GM19025 (cell line): ENCODE data around the gene B3GNT3.

ENCODE experiments used
- ATAC-seq: cut with Tn5 transposase; IDR thresholded peaks from one replicate; pipeline ENCODE4 v1.9.1; 2021; ENCODE audit warnings: mild to moderate bottlenecking, low read depth, moderate library complexity; ENCODE audit not compliant: unreplicated experiment

The B3GNT3 gene

GRCh38 chr19:17830567-17831418, 35.9 kb downstream of the B3GNT3 start:
- ATAC-seq, result no peak

GRCh38 chr19:17831419-17831888, 36.5 kb downstream of the B3GNT3 start:
- ATAC-seq, result no peak

DNA sequence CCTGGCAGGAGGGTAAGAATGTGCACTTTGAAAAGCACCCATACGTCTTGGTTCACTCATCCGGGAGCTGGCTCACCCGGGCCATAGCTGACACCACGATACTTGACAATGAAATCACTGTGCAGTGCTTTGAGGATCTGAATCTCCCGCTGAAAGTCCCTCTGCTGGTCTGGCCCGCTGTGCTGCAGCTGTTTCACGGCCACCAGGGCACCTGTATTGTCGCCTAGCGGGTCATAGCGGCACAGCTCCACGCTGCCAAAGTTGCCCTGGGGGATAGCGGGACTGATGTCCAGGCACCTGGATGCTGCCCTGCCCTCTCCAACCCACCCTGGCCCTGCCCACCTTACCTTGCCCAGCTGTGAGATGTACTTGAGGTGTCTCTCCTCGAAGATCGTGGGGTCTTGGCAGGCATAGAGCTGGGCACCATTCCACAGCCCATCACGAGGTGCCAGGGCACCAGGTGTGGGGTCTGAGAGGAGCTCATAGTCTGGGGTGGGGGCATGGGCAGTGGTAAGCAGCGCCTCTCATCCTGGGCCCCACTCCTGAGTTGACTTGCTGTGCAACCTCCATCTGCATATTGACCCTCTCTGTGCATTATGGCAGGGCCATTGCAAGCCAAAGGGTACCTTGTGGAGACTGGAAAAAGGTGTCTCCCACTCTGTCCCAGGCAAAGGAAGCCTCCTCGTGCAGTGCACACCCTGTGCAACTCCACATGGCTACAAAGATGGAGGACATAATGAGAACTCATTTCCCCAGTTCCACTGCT, 37.7 kb downstream of the B3GNT3 start:
- no peak for ATAC-seq

- no peak for ATAC-seq
These were observed 39.6 kb downstream of the B3GNT3 start for GRCh38 chr19:17834350-17835181.

- ATAC-seq, result no peak
These were observed 40.5 kb downstream of the B3GNT3 start for GRCh38 chr19:17835182-17836006.

- no peak for ATAC-seq
These were observed 41.6 kb downstream of the B3GNT3 start for GRCh38 chr19:17836530-17836929.

GRCh38 chr19:17837972-17838371, 43.0 kb downstream of the B3GNT3 start:
- no peak for ATAC-seq

DNA sequence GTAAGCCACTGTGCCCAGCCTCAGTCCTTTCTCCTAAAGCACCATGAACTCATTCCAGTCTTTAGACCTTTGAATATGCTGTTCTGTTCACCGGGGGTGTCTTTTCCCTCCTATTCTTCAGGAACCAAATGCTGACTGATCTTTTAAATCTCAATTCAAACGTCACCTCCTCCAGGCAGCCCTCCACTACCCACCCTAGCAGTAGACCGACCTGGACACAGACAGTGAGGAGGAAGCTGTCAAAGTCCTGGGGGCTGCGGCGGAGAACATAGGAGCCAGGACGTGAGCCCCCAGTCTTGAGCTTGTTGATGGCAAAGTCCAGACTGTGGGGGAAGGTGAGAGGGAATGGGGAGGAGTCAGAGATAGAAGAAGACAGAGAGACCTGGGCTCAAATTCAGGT, 45.1 kb downstream of the B3GNT3 start:
- ATAC-seq, result no peak

- ATAC-seq, result no peak
These were observed 46.5 kb downstream of the B3GNT3 start for GRCh38 chr19:17841371-17841809.

DNA sequence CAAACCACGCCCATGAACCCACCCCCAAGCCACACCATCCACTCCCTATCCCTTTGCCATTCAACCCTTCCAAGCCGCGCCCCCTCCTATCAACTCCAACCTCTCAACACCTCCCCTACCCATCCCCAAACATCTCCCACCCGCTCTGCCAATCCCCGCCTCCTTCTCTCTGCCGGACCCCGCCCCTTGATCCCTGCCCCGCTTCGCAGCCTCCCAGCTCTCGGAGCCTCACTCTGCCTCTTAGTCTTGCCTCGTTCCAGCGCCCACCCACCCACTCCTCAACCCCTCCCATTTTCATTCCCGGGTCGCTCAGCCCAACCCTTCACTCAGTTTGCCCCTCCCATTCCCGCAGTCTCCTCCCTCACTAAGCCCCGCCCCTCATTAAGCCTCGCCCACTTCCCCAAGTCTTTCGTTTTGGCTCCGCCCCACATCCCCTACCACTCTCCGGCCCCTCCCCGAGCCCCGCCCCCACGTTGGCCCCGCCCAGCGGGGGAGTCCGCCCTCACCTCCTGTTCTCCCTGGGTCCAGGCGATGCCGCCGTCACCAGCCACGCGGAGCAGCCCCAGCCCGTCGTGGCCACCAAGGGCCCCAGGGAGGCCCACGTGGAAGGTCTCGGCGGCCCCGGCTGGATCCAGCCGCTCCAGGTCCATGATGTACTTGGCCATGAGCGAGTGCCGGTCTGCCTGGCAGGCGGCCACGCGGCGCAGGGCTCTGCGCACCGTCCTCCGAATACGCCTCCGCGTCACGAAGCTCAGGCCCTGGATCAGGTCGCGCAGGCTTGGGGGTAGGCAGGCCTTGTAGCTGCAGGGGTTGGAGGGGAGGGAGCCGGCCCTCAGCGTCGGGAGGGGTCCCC, 47.1 kb downstream of the B3GNT3 start:
- ATAC-seq, result no peak

DNA sequence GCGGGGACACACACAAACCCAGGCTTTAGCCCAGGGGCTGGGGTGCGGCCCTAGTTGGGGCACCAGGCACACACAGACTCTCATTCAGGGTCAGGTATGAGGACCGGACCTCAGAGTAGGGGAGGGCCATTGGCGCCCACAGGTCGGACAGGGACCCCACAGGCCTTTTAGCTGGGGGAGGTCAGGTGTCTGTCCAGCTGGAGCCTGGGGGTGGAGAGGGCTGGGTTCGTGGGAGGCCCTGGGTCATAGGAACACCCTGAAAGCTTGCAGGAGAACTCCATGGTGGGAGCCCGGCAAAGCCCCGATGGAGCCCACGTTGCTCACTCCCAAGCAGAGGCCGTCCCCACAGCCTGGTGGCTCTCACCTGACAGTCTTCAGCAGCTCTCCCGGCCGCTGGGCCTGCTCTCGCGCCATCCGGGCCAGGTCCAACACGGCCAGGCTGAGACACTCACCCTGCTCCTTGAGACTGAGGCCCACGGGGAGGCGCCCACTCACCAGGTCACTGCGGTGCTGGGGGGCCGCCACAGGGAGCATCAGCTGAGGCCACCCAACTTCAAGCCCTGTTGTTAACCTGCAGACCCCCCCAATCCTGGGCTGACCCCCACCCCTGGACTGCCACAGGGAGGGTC, 47.8 kb downstream of the B3GNT3 start:
- ATAC-seq, result no peak

- ATAC-seq, result no peak
These were observed 48.4 kb downstream of the B3GNT3 start for GRCh38 chr19:17843292-17843827.

GRCh38 chr19:17843908-17844490, 49.1 kb downstream of the B3GNT3 start:
- no peak for ATAC-seq

DNA sequence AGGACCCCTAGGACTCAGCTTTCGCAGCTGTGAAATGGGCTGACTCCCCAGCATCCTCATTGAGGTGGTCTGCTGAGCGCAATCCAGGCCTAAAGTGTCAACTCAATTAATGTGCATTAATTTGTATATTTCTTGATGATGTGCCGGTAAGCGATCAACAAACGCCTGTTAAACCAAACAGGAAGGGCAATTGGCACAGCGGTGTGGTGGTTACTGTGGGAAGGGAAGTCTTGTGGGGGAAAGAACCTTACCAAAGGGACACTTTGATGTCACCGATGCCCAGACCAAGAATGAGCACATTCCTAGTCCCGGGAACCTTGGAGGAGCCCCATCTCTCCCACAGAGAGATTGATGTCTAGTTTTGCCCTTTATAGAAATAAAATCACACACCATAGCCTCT, 51.2 kb downstream of the B3GNT3 start:
- ATAC-seq, result no peak

- peak; percentile 64 for ATAC-seq
These were observed 52.8 kb downstream of the B3GNT3 start, which contains the start of gene JAK3 for GRCh38 chr19:17847538-17848366. Gene JAK3 (minus strand): TSS chr19:17847982. CDS start chr19:17844417, 3,565 bp downstream.

GRCh38 chr19:17848595-17849292, 53.8 kb downstream of the B3GNT3 start:
- ATAC-seq, result no peak
